ENCODE data around the gene FAM162A. TPM values are rescaled to one million over a fixed set of nuclear protein-coding genes. Genes with fewer than 3 reads are reported as not detected.

Gene FAM162A
- polyA plus RNA-seq, 4 donors, result 63.9 to 81.9 (median 71.4) TPM

DNA sequence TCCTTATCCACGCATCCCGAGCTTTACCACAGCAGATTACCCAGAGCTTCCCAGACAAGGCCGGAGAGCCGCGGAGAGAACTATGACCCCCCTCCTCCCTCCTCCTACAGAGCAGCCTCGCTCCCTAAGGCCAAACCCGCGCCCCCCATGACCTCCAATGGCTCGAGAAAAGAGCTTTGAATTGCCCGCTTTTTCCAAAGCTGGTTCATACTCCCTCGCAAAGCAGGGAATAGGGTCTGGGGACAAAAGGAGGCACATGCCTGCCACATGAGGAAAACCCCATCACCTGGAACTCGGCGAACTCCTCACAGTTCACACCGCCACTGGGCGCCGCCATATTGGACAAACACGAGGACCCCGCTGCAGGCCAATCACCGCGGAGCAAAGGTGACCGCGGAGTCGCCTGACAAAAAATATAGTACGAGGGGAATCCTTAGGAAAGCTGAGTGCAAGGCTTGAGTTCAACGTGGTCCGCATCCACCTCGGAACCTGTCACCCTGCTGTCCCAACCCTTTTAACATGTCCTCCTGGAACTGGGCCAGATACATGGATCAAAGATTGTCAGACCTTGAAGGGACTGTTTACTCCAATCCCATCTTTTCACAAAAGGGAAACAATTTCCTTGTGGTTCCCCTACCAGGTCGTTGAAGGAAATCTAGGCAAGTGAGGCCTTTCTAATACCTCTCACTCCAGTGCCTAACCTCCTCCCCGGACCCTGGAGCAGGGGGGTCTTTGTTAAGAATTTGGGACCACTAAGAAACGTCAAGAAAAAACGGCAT lies 905 bp upstream of the FAM162A start, which contains the start of gene MIX23:
Gene MIX23, minus strand, starts transcription at position 344 of the 779 bp plus-strand sequence. Its CDS starts 7 bp downstream, at position 337.
- DNase-seq (ENCODE audit: low read depth in 4 of 4, low spot score in 2 of 4), result peak; percentile 73 to 84 (median 82)

DNA sequence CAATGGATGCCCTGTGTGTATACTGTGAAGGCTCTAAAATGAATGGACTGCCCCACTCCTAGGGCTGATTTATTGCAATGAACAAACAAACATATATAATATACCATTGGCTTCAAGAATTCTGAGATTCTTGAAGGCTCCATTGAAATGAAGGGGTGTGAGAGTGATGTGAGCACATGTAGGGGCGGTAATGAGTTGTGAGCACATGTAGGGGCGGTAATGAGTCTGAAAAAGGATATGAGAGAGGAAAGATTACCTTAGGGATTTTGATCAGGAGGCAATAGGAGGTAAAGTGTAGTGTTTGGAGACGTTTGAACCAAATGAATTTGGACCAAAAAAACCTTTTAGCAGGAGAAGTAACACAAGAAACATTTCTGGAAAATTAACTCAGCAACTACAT lies 3.7 kb downstream of the FAM162A start:
- no peak for DNase-seq (ENCODE audit: low read depth in 4 of 4, low spot score in 2 of 4)

DNA sequence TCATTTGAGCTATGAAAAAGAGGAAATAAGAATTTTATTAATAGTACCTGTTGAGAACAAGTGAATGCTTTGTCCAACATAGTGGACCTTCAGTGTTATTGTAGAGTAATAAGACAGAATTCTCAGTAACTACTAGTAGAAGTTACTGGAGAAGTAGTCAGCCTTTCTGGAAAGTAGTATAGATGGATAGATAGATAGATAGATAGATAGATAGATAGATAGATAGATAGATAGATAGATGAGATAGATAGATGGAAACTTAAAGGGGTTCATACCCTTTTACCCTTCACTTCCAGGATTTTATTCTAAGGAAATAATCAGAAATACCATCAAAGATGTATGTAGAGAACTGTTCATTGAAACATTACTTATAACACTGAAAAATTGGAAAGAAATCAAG lies 5.2 kb downstream of the FAM162A start:
- no peak for DNase-seq (ENCODE audit: low read depth in 4 of 4, low spot score in 2 of 4)

- no peak for DNase-seq (ENCODE audit: low read depth in 4 of 4, low spot score in 2 of 4)
Observed at GRCh38 chr3:122389892-122390291, 5.9 kb downstream of the FAM162A start.

GRCh38 chr3:122390665-122391064 lies 6.7 kb downstream of the FAM162A start:
- peak in 1 of 4 donors; percentile 11 for DNase-seq (ENCODE audit: low read depth in 4 of 4, low spot score in 2 of 4)

DNA sequence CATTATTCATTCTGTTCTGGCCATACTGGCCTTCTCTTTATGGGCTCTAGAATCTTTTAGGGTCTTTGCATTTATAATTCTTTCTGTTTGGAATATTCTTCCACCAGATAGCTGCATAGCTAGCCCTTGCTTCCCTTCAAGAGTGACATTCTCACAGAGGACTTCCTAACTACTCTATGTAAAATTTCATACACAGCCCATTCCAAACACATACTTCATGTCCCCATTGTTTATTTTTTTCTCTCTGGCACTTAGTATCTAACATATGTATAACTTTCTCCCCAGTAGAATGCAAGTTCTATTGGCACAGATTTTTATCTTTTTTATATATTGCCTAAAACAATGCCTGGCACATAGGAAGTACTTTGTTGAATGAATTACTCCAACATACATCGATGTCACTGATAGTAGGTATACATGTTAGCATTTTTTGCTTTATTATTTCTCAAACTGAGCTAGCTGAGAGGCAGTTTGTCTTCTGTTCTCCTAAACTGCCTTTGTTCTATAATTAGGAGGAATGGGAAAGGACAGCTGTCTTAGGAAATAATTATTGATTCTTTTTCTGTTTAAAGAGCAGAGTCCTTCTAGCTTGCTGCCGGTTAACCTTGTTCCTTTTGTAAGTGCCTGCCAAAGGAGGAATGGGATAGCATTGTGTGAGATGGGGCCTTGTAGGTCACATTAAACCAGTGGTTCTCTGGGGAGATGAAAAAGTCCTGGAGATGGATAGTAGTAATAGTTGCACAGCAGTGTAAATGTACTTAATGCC lies 7.9 kb downstream of the FAM162A start:
- no peak for DNase-seq (ENCODE audit: low read depth in 4 of 4, low spot score in 2 of 4)

- peak in 1 of 4 donors; percentile 27 for DNase-seq (ENCODE audit: low read depth in 4 of 4, low spot score in 2 of 4)
Observed at GRCh38 chr3:122392868-122393844, 9.2 kb downstream of the FAM162A start.

- DNase-seq (ENCODE audit: low read depth in 4 of 4, low spot score in 2 of 4), result no peak
Observed at GRCh38 chr3:122394173-122394572, 10.2 kb downstream of the FAM162A start.

GRCh38 chr3:122395582-122395981 lies 11.6 kb downstream of the FAM162A start:
- no peak for DNase-seq (ENCODE audit: low read depth in 4 of 4, low spot score in 2 of 4)

GRCh38 chr3:122396511-122396910 lies 12.5 kb downstream of the FAM162A start:
- DNase-seq (ENCODE audit: low read depth in 4 of 4, low spot score in 2 of 4), result no peak

DNA sequence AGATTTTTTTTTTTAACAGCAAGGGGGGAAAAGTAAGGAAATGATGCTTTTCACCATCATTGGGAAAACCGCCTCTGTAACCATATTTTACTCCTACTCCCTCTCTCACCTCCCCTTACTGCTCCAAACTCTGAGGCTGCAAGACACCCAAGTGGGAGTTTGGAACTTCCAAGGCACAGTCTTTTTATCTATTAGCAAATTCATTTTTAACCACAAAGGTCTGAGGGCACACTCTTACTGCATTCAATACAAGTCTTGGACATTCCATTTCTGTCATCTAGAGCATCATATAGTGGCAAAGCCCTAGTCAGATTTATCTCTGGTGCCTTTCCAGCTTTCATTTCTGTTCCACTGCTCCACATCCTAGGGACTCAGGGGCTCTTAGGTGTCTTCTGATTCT lies 13.2 kb downstream of the FAM162A start:
- DNase-seq (ENCODE audit: low read depth in 4 of 4, low spot score in 2 of 4), result no peak

DNA sequence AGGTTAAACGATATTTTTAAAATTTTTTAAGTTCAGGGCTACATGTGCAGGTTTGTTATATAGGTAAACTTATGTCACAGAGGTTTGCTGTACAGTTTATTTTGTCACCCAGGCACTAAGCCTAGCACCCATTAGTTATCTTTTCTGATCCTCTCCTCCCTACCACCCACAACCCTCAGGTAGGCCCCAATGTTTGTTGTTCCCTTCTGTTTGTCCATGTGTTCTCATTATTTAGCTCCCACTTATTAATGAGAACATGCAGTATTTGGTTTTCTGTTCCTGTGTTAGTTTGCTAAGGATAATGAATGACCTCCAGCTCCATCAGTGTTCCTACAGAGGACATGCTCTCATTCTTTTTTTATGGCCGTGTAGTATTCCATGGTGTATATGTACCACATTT lies 14.9 kb downstream of the FAM162A start:
- DNase-seq (ENCODE audit: low read depth in 4 of 4, low spot score in 2 of 4), result no peak

- DNase-seq (ENCODE audit: low read depth in 4 of 4, low spot score in 2 of 4), result no peak
Observed at GRCh38 chr3:122403489-122403888, 19.5 kb downstream of the FAM162A start.

DNA sequence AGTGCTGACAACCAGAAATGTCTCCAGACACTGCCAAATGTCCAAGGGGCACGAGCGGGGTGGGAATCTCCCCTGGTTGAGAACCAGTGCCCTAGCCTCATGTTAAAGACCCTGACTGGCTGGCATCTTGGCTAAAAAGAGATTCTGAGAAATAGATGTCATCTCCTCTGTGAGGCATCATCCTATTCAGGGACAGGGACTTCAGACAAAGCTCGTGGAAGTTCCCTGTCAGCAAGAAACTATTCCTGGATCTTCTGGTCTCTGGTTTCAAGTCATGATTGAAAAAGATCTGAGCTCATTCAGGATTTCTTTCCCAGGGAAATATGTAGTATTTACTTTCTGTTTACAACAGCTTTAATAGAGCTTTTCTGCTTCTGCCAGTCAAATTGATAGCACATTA lies 21.0 kb downstream of the FAM162A start:
- no peak for DNase-seq (ENCODE audit: low read depth in 4 of 4, low spot score in 2 of 4)

GRCh38 chr3:122406198-122406597 lies 22.2 kb downstream of the FAM162A start:
- DNase-seq (ENCODE audit: low read depth in 4 of 4, low spot score in 2 of 4), result no peak

GRCh38 chr3:122407946-122408345 lies 24.0 kb downstream of the FAM162A start:
- DNase-seq (ENCODE audit: low read depth in 4 of 4, low spot score in 2 of 4), result no peak

GRCh38 chr3:122409446-122409845 lies 25.5 kb downstream of the FAM162A start:
- DNase-seq (ENCODE audit: low read depth in 4 of 4, low spot score in 2 of 4), result no peak

DNA sequence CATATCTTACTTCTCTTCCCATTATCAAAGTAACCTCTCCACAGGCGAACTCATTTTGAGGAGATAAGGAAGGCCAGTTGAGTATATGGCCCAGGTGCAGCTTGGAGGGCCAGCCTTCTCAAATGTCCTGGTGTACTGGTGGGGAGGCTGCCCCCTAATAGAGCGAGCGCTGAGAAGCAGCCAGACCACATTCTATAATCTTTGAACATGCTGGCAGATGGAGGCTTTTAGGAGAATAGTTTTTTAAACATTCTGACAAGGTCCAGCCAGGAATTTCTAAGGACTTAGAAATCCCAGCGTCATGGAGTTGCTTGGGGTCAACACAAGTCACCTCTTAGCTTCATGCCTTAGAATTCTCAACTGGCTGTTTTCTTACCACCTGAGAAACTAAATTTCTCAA lies 26.1 kb downstream of the FAM162A start:
- no peak for DNase-seq (ENCODE audit: low read depth in 4 of 4, low spot score in 2 of 4)

DNA sequence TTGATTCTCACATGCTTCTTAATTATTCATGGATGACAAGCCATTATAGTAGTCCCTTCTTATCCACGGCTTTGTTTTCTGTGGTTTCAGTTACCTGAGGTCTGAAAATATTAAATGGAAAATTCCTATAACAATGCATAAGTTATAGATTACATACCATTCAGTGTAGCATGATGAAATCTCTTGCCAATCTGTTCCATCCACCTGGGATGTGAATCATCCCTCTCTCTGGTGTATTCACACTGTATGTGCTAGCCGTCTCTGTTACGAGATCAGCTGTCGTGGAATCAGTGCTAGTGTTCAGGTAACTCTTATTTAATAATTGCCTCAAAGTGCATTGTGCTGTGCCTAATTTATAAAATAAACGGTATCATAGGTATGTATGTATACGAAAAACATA lies 26.7 kb downstream of the FAM162A start:
- DNase-seq (ENCODE audit: low read depth in 4 of 4, low spot score in 2 of 4), result no peak

GRCh38 chr3:122414391-122414790 lies 30.4 kb downstream of the FAM162A start:
- DNase-seq (ENCODE audit: low read depth in 4 of 4, low spot score in 2 of 4), result no peak
